ENCODE results near the gene NARF.

Gene NARF

DNA sequence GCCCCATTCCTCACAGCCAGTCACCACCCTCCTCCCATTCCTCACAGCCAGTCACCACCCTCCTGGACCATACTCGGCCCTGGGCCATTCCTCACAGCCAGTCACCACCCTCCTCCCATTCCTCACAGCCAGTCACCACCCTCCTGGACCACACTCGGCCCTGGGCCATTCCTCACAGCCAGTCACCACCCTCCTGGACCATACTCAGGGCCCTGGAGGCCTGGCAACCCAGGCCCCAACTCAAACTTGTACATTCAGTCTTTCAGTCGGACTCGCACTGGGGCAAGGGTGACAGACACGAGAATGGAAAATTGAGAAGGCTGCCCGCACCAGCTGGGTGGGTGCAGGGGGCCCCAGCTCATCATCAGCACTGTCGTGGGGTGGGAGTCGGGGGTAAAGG lies 30.6 kb downstream of the NARF start:
- H3K9ac ChIP-seq (ENCODE audit: low read length) = no peak overlapping the region
- no peak overlapping the region for H2BK5ac ChIP-seq (ENCODE audit: low read depth, low read length, poor library complexity)
- H3K18ac ChIP-seq (ENCODE audit: low read length) = no peak overlapping the region
- no peak overlapping the region for H2BK120ac ChIP-seq (ENCODE audit: insufficient read depth, low read length, poor library complexity)
- H4K91ac ChIP-seq (ENCODE audit: low read depth, low read length) = no peak overlapping the region
- no peak overlapping the region for H3K27ac ChIP-seq (ENCODE audit: low read depth, low read length)
- no peak overlapping the region for H3K23ac ChIP-seq (ENCODE audit: low read length)
- H2AFZ ChIP-seq (ENCODE audit: insufficient read depth, low read length, poor library complexity) = no peak overlapping the region
- no peak overlapping the region for H3K4me2 ChIP-seq (ENCODE audit: low read length)
- H4K12ac ChIP-seq (ENCODE audit: low read depth, low read length) = no peak overlapping the region
- H3K79me2 ChIP-seq (ENCODE audit: control insufficient read depth, insufficient read depth, low read length, poor library complexity) = no peaks in the 10 kb centered on the region
- H4K8ac ChIP-seq (ENCODE audit: low read depth, low read length) = no peak overlapping the region
- H3K27me3 ChIP-seq (ENCODE audit: insufficient read depth, low read length) = no peaks in the 10 kb centered on the region
- H3K9me3 ChIP-seq (ENCODE audit: insufficient read depth, low read depth, low read length) = no peaks in the 10 kb centered on the region
- H3K4me3 ChIP-seq (ENCODE audit: low read depth, low read length) = no peak overlapping the region
- H2BK12ac ChIP-seq (ENCODE audit: low read length) = no peak overlapping the region
- no peak overlapping the region for H3K14ac ChIP-seq (ENCODE audit: low read length)
- peak; percentile 53 to 75 for DNase-seq
- H2AK5ac ChIP-seq (ENCODE audit: low read length) = no peak overlapping the region
- no CpG with 5 or more reads among the region's 8 CpGs for WGBS (ENCODE audit: extremely low coverage, insufficient coverage, insufficient read length)
- peaks cover 28 to 34% of the 10 kb centered on the region in 2 experiments for H3K36me3 ChIP-seq (ENCODE audit: control insufficient read depth in 1 of 2, insufficient read depth in 2 of 2, low read length in 2 of 2)
- no peak overlapping the region for H3K4ac ChIP-seq (ENCODE audit: low read depth, low read length)
- H3K4me1 ChIP-seq (ENCODE audit: control insufficient read depth in 1 of 2, insufficient read depth in 2 of 2, low read length in 2 of 2) = peaks cover 0 to under 1% of the 10 kb centered on the region in 2 experiments
- H3K79me1 ChIP-seq (ENCODE audit: low read length) = no peaks in the 10 kb centered on the region

DNA sequence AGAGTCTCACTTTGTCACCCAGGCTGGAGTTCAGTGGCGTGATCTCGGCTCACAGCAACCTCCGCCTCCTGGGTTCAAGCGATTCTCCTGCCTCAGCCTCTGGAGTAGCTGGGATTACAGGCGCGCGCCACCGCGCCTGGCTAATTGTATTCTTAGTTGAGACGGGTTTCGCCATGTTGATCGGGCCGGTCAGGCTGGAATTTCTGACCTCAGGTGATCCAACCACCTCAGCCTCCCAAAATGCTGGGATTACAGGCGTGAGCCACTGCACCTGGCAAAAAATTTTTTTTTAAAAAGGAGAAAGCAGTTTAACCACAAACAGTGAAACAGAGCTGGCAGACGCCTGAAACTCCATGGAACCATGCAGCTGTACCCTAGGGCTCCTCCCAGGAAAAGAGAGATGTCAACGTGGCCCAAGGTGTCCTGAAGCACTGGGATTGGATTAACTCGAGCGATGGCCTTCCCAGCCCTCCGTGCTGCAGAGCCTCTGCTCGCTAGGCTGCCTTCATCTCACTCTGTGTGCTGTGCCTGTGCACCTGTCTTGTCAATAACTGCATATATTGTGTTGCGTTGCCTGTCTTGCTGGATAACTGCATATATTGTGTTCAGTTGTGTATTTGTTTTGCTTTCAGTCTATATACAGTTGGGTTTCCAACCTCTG lies 31.4 kb downstream of the NARF start:
- Histone ChIP-seq H2AK5ac (ENCODE audit: low read length) (no peak overlapping the region), H3K4me1 (ENCODE audit: control insufficient read depth in 1 of 2, insufficient read depth in 2 of 2, low read length in 2 of 2) (peaks cover 0 to 3% of the 10 kb centered on the region in 2 experiments), H2BK12ac (ENCODE audit: low read length) (no peak overlapping the region), H4K12ac (ENCODE audit: low read depth, low read length) (no peak overlapping the region), H3K27ac (ENCODE audit: low read depth, low read length) (no peak overlapping the region), H2BK5ac (ENCODE audit: low read depth, low read length, poor library complexity) (no peak overlapping the region), H3K4me3 (ENCODE audit: low read depth, low read length) (no peak overlapping the region), H4K91ac (ENCODE audit: low read depth, low read length) (no peak overlapping the region), H3K18ac (ENCODE audit: low read length) (no peak overlapping the region), H3K23ac (ENCODE audit: low read length) (no peak overlapping the region), H3K14ac (ENCODE audit: low read length) (no peak overlapping the region), H3K79me1 (ENCODE audit: low read length) (no peaks in the 10 kb centered on the region), H3K79me2 (ENCODE audit: control insufficient read depth, insufficient read depth, low read length, poor library complexity) (no peaks in the 10 kb centered on the region), H4K8ac (ENCODE audit: low read depth, low read length) (no peak overlapping the region), H3K4ac (ENCODE audit: low read depth, low read length) (no peak overlapping the region), H2AFZ (ENCODE audit: insufficient read depth, low read length, poor library complexity) (no peak overlapping the region), H2BK120ac (ENCODE audit: insufficient read depth, low read length, poor library complexity) (no peak overlapping the region), H3K27me3 (ENCODE audit: insufficient read depth, low read length) (no peaks in the 10 kb centered on the region), H3K36me3 (ENCODE audit: control insufficient read depth in 1 of 2, insufficient read depth in 2 of 2, low read length in 2 of 2) (peaks cover 20 to 26% of the 10 kb centered on the region in 2 experiments), H3K4me2 (ENCODE audit: low read length) (no peak overlapping the region), H3K9me3 (ENCODE audit: insufficient read depth, low read depth, low read length) (no peaks in the 10 kb centered on the region), H3K9ac (ENCODE audit: low read length) (no peak overlapping the region)
- DNase-seq = peak; percentile 63 to 82
- no CpG with 5 or more reads among the region's 21 CpGs for WGBS (ENCODE audit: extremely low coverage, insufficient coverage, insufficient read length)

DNA sequence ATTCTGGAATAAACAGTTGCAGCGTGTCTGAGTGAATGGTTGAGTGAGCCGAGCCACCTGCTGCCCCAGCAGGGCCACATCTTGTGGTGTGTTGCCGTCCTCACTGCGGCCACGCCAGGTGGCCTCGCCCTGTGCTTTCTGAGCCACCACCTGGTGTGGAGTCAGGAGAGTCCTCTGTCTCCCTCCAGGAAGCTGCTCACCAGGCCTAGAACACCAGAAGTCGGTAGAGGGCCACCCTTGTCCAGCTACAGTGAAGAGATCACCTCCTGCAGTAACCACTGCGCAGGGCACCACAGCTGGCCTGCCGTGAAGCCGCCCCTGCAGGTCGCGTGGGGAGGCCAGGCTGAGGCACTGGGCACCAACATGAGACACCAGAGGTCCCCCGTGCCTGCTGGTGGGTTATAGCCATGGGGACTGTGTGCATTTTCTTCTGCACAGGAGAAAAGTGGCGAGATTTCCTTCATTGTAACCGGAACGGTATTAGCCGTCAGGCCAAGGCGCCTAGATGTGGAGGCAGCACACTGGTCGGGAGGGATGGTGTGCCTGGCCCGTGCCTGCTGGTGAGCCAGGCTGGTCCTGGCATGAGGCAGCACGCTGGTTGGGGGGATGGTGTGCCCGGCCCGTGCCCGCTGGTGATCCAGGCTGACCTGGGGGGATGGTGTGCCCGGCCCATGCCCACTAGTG lies 32.1 kb downstream of the NARF start:
- no peak overlapping the region for H3K4me3 ChIP-seq (ENCODE audit: low read depth, low read length)
- no peak overlapping the region for H2AFZ ChIP-seq (ENCODE audit: insufficient read depth, low read length, poor library complexity)
- DNase-seq = no peak
- peaks cover 0 to 5% of the 10 kb centered on the region in 2 experiments for H3K4me1 ChIP-seq (ENCODE audit: control insufficient read depth in 1 of 2, insufficient read depth in 2 of 2, low read length in 2 of 2)
- no peak overlapping the region for H4K8ac ChIP-seq (ENCODE audit: low read depth, low read length)
- H4K91ac ChIP-seq (ENCODE audit: low read depth, low read length) = no peak overlapping the region
- no peak overlapping the region for H3K4me2 ChIP-seq (ENCODE audit: low read length)
- H3K27me3 ChIP-seq (ENCODE audit: insufficient read depth, low read length) = no peaks in the 10 kb centered on the region
- H3K4ac ChIP-seq (ENCODE audit: low read depth, low read length) = no peak overlapping the region
- H3K23ac ChIP-seq (ENCODE audit: low read length) = no peak overlapping the region
- no peak overlapping the region for H3K14ac ChIP-seq (ENCODE audit: low read length)
- no CpG with 5 or more reads among the region's 25 CpGs for WGBS (ENCODE audit: extremely low coverage, insufficient coverage, insufficient read length)
- H2BK5ac ChIP-seq (ENCODE audit: low read depth, low read length, poor library complexity) = no peak overlapping the region
- H3K79me2 ChIP-seq (ENCODE audit: control insufficient read depth, insufficient read depth, low read length, poor library complexity) = no peaks in the 10 kb centered on the region
- H3K79me1 ChIP-seq (ENCODE audit: low read length) = no peaks in the 10 kb centered on the region
- peaks cover 16 to 22% of the 10 kb centered on the region in 2 experiments for H3K36me3 ChIP-seq (ENCODE audit: control insufficient read depth in 1 of 2, insufficient read depth in 2 of 2, low read length in 2 of 2)
- H3K9me3 ChIP-seq (ENCODE audit: insufficient read depth, low read depth, low read length) = no peaks in the 10 kb centered on the region
- H2BK12ac ChIP-seq (ENCODE audit: low read length) = no peak overlapping the region
- H2AK5ac ChIP-seq (ENCODE audit: low read length) = no peak overlapping the region
- no peak overlapping the region for H2BK120ac ChIP-seq (ENCODE audit: insufficient read depth, low read length, poor library complexity)
- no peak overlapping the region for H4K12ac ChIP-seq (ENCODE audit: low read depth, low read length)
- no peak overlapping the region for H3K9ac ChIP-seq (ENCODE audit: low read length)
- no peak overlapping the region for H3K18ac ChIP-seq (ENCODE audit: low read length)
- no peak overlapping the region for H3K27ac ChIP-seq (ENCODE audit: low read depth, low read length)

DNA sequence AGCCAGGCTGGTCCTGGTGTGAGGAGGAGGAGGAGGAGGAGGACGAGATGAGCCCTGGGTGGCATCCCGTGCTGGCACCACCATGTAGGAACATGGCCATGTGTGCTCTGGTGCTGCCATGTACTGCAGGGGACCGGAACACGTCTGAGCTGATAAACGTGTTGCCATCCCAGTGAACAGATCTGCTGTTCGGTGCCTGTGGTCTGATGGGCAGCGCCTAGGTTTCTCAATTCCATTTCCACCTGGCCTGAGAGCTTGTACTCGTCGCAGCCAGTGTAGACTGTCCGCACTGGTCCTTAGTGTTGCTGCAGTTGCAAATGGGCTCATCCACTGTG lies 32.6 kb downstream of the NARF start:
- H3K4me2 ChIP-seq (ENCODE audit: low read length) = no peak overlapping the region
- H2AK5ac ChIP-seq (ENCODE audit: low read length) = no peak overlapping the region
- H4K12ac ChIP-seq (ENCODE audit: low read depth, low read length) = no peak overlapping the region
- H3K36me3 ChIP-seq (ENCODE audit: control insufficient read depth in 1 of 2, insufficient read depth in 2 of 2, low read length in 2 of 2) = peaks cover 11 to 17% of the 10 kb centered on the region in 2 experiments
- H3K14ac ChIP-seq (ENCODE audit: low read length) = no peak overlapping the region
- H3K23ac ChIP-seq (ENCODE audit: low read length) = no peak overlapping the region
- H3K27me3 ChIP-seq (ENCODE audit: insufficient read depth, low read length) = no peaks in the 10 kb centered on the region
- no peak for DNase-seq
- WGBS (ENCODE audit: extremely low coverage, insufficient coverage, insufficient read length) = no CpG with 5 or more reads among the region's 10 CpGs
- H4K8ac ChIP-seq (ENCODE audit: low read depth, low read length) = no peak overlapping the region
- no peaks in the 10 kb centered on the region for H3K79me2 ChIP-seq (ENCODE audit: control insufficient read depth, insufficient read depth, low read length, poor library complexity)
- H3K4ac ChIP-seq (ENCODE audit: low read depth, low read length) = no peak overlapping the region
- no peaks in the 10 kb centered on the region for H3K79me1 ChIP-seq (ENCODE audit: low read length)
- H2BK120ac ChIP-seq (ENCODE audit: insufficient read depth, low read length, poor library complexity) = no peak overlapping the region
- no peak overlapping the region for H4K91ac ChIP-seq (ENCODE audit: low read depth, low read length)
- H3K27ac ChIP-seq (ENCODE audit: low read depth, low read length) = no peak overlapping the region
- H3K9me3 ChIP-seq (ENCODE audit: insufficient read depth, low read depth, low read length) = no peaks in the 10 kb centered on the region
- no peak overlapping the region for H2BK5ac ChIP-seq (ENCODE audit: low read depth, low read length, poor library complexity)
- peaks cover 0 to 9% of the 10 kb centered on the region in 2 experiments for H3K4me1 ChIP-seq (ENCODE audit: control insufficient read depth in 1 of 2, insufficient read depth in 2 of 2, low read length in 2 of 2)
- H2BK12ac ChIP-seq (ENCODE audit: low read length) = no peak overlapping the region
- no peak overlapping the region for H3K18ac ChIP-seq (ENCODE audit: low read length)
- no peak overlapping the region for H3K9ac ChIP-seq (ENCODE audit: low read length)
- H3K4me3 ChIP-seq (ENCODE audit: low read depth, low read length) = no peak overlapping the region
- H2AFZ ChIP-seq (ENCODE audit: insufficient read depth, low read length, poor library complexity) = no peak overlapping the region

Data from trophoblast cell (in vitro differentiated cells and primary cell).